GM19467 (cell line): ENCODE data around the gene TCF4.
A peak's percentile ranks its signal among the peaks of the same experiment; 100 is the strongest.

Experiments
- ATAC-seq: cut with Tn5 transposase; IDR thresholded peaks from one replicate; pipeline ENCODE4 v1.9.1; 2021; ENCODE audit warnings: mild to moderate bottlenecking, moderate library complexity; ENCODE audit not compliant: unreplicated experiment

TCF4 gene

DNA sequence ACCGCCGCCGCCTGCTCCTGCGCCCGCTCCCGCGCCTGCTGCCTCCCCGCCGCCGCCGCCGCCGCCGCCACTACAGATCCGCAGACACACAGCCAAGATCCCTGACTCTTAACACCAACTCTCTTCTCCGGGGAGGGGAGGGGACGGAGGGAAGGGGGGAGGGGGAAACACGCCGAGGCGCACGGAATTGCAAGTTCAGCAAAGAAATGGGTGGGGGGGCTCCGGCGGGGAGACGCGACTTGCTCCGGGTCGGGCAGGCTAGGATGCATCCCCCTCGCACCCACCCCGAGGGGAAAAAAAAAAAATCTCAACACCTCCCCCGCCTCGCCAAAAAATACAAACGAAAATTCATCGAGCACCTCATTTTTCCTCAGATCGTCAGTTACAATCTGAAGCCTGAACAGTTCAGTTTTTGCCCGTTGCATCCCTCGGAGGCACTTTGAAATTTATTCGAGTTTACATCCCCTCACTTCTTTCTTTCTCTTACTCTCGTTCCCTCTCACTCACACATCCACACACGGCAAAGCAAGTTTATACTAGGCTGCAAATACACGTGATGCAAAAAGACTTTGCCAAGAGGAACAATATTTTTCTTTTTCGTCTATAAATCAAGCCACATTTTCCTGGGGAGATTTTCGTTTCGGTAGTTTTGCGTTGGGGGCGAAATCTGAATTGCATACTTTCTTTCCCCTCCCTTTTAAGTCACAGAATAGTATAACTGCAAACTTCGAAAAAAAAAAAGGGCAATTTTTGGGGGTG is at the start of gene TCF4:
TSS of gene TCF4 (minus strand) at position 82 of the 759 bp plus-strand sequence. CDS start 1,076 bp downstream, outside the sequence.
- no peak for ATAC-seq

DNA sequence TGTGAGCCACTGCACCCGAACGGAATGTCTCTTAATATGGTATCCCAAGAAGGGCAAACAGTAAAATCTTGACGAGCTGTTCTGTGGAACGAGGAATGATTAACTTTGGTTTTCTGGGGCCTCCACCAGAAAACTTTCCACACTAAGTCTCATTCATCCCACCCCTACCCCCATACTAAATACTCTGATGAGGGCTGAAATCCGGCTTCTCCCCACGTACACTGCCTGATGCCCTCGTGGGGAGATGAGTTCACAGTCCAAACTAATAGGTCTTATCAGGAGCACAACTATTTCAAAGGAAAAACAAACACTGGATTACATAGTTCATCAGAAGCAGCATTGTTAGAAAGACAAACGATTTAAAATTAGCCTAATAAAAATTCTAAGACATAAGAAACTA is 49.2 kb upstream of the TCF4 start:
- no peak for ATAC-seq

DNA sequence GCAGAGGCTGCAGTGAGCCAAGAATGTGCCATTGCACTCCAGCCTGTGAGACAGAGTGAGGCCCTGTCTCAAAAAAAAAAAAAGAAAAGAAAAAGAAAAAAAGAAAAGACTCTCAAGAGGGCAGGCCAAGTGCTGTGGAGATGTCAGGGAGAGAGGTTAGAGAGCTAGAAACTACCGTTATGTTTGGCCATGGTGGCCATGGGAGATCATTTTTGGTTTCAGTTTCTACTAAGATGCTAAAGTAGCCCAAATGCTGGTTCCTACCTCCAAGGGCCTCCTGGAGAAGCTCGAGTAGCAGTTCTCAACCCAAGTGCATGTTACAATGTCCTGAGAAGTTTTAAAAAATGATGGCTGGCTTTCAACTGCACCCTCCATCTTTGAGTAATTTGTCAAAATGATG is 47.4 kb upstream of the TCF4 start:
- no peak for ATAC-seq

DNA sequence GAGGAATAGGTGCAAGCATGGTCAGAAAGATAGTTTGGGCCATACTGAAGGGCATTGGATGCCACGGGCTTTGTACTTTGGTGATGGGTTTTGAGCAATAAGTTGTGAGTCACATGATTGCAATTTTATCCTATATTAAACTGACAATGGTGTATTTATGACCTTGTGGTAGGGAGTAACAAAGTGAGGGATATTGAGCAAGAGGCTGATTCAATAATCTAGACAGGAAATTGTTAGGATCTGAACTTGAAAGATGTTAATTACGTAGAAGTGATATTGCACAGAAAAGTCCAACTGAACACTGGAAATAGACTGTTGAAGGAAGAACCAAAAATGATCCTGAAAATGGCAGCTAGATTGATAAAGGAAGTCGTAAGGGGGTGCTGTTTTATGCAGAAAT is 46.6 kb upstream of the TCF4 start:
- ATAC-seq, result no peak

DNA sequence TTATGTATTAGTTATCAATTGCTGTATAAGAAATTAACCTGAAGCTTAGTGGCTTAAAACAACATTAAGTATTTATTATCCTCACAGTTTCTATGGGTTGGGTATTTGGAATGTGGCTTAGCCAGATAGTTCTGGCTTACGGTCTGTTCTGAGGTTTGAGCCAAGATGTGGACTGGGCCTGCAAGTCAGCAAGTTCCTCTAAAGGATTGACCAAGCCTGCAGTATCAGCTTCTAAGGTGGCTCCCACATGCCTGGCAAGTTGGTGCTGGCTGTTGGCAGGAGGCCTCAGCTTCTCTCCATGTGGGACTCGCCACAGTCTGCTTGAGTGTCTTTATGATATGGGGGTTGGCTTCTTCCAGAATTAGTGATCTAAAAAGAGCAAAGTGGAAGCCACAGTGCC is 45.0 kb upstream of the TCF4 start:
- no peak for ATAC-seq

DNA sequence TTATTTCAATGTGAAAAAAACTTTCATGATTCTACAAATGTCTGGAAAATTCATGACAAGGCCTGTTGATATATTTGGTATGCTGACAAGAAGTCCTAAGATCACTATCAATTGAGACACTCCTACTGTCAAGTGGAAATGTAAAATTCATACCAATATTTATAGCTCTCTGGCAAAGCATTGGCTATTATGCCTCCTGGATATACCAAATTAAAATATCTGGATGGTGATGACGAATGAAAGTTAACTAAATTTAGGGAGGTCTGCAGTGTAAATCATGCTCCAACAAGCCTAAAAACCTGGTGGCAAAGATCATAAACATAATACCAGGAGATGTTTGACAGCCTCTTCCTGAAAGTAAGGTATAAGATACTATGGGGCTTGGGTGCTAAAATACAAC is 41.1 kb upstream of the TCF4 start:
- no peak for ATAC-seq

DNA sequence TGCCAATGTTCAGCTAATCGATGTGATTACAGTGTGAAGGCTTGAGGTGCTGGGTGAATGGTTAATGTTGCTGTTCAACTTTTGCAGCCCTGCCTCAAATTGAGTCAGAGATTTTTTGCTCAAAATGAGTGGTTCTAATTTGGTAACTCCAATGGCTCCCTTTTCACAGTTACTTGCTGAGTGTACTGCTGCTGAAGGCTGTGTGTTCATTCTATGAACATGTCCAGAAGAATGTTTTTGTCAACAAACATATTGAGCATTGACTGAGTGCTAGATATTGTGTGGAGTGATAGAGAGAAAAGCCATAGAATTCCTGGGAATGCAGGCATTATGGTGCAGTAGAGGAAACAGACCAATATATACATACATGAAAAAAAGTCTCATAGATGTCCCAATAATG is 39.0 kb upstream of the TCF4 start:
- ATAC-seq, result no peak

DNA sequence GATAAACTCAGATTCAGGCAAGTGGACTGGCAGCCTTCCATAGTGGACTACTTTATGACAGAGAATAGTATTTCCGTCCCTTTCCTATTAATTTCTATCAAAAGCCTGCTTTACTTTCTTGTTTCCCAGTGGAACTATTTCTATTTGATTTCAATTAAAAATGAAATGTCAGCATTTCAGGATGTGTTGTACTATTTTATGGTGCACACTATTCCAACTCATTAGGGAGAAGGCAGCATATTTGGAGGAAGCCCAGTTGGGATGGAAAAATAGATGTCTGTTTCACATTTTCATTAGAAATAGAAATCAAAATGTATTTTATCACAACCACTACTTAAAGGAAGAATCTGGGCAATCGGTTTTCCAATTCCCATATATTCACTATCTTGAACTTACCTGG is 37.9 kb upstream of the TCF4 start:
- ATAC-seq, result no peak

DNA sequence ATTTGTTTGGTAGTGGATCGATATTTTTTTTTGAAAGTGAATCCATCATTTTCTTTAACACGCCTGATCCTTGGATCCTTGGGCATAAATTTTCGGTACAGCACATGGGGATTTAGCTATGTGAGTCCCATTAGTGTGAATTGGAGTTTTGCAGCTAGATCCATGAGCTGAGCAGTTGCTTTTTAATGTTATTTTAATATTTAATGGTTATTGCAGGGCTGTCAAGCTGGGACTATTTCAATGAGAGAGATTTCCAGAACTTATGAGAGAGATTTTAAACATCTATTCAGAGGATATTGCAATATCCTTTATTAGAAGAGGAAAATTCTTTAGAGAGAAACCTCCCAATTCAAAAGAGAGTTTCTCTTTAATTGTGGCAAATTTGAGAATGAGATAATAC is 35.6 kb upstream of the TCF4 start:
- ATAC-seq, result no peak

DNA sequence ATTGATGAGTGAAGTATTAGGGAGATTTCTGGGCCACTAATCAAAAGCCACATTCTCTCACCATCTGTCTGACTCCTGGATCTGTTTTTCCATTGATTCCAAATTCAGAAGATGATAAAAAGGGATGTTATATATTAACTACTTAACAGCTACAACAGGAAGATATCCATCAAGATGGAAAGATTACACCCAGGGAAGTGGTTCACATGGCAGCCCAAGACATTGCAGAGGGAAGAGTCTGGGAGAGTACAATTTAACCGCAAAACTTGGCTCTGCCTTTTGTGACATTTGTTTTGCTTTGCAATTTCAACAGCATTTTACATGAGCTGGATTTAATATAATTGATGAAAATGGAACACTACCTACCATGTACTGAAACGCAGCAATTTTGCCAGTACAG is 22.5 kb upstream of the TCF4 start:
- ATAC-seq, result no peak

DNA sequence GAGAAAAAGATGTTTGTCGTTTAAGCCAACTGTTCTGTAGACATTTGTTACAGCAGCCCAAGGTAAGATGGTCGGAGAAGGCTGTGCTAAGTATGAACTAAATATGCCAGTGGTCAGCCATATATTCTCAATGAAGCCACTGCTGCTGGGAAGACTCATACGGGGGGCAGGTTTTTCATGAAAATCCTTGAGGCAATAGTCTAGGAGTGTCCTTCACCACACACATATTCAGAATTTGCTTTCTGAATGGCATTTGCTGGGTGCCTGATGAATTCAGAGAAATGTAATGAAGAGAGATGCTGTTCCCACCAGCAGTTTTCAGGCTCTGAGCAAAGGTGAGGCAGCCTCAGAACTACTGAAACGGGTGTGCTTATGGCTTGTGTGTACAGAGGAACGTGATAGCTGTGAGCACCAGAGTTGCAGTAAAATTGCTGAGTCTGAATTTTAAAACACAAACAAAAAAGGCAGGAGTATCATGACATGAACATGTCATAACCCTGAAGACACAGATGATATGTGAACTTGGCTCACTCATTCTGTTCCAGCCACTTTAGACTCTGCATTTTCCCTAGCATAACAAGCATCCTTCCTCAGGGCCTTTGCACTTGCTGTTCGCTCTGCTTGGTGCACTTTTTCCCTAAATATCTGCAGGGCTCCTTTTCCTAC is 21.3 kb upstream of the TCF4 start:
- no peak for ATAC-seq

DNA sequence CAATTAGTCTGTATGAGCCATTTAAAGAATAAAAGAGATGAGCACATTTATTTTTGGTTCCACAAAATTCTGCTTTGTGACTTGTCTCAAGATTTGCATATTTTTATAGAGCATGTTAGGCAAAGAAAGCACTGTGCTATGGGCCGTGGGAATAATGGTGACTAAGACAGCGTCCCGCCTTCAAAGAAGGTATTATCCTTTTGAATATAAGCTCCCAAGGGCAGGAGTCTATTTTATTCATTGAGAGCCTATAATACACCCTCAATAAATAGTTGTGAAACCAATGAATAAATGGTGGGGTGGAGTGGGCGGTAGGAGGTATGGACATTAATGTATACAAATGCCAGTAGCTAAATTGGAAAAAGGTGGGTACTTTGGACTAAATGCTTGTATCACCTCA is 20.5 kb upstream of the TCF4 start:
- no peak for ATAC-seq

DNA sequence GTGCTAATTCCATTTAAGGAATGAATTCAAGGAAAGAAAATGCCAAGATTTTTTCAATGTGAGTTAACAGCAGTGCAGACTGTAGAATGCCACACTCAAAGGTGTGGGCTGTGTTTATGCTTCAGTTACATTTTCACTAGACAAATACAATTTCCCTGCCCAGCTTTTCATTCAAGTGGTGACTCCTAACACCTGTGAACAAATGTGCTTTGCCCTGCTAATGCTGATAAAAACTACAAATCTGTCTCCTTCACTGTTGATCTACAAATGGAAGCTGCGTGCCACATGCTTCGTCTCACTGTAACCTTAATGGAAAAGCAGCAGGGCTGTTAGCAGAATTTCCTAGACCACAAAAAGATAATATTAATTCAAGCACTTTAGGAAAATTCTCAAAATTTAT is 19.8 kb upstream of the TCF4 start:
- no peak for ATAC-seq

DNA sequence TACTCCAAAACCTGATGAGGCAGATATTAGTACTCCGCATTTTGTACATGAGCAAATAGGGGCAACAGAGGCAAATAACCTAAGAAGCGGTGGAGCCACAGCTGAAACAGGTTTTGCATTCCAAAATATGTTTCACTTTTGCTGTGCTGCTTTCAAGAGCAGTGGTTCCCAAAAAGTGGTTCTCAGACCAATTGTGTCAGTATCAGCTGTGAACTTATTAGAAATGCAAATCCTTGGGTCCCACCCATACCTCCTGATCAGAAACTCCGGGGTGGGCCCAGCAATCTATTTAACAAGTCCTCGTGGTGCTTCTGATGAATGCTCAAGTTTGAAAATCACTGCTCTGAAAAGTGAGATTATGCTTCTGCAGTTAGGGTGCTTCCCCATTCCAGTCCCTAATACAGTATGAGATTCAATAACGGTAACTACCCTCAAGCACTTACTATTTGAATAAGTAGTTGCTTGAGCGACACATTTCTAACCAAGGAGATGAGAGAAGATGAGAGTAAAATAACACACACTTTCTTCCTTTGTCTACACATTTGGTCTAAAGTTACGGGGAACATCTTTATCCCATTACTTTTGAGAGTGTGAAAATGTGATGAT is 17.8 kb upstream of the TCF4 start:
- peak; percentile 54 for ATAC-seq

DNA sequence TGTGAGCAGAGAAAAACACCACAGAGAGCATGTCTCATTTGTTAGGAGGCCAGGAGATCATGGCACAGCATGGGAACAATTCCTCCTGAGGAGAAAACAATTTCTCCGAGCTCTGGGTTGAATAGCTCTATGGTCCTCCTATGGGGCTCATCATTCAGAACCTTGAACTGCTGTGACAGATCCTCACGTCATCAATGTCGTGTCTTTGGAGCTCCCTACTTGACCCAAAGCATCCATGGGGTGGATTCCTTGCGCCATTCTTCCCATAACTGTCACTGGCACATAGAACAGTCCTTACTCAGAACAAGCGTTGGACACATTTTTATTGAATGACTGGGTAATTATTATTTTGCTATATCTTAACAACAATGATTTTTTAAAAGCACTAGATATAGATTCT is 15.8 kb upstream of the TCF4 start:
- no peak for ATAC-seq

DNA sequence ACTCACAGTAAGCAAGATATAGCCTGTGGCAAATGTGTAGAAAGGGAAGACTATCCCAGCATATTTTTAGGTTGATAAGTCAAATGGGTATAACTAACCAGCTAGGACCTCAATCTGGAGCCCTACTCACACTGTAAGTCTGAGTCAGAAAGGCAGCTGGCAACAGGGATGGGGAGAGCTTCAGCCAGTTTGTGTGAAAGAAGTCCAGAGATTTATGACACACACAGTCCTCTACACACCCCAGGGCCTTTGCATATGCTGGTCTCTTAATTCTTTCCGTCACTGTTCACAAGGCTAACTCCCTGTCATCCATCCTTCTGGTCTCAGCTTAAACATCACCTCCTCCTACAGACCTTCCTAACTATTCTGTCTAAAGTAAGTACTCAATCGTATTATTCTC is 5.9 kb upstream of the TCF4 start:
- ATAC-seq, result no peak

DNA sequence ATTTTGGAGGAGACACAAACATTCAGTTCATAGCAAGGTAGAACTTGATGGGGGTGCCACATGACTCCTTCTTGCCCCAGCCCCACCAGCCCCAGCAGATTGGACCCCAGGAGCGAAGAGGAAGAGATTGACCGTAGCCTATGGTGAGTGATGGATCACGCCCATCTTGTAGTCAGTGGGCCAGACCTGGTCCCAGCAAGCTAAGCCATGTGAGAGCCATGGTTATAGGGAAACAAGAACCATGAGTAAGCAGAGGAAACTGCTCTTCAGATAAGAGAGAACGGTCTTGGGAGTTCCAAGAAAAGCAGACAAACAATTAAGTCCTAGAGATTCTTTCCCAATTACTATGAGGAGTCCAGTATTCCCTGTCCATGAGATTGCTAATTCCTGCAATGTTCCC is 4.6 kb upstream of the TCF4 start:
- ATAC-seq, result no peak

DNA sequence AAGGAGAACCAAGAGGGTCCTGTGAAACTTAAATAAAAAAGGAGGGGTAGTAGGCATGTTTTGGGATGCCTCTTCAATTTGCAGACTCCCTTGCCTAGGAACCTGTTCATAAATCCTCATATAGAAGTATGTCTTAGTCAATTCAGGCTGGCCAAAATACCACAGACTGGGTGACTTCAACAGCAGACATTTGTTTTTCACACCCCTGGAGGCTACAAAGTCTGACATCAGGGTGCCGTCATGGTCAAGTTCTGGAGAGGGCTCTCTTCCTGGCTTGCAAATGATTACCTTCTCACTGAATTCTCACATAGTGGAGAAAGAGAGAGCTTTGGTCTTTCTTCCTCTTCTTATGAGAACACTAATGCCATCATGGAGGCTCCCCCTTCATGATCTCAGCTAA is 4.1 kb upstream of the TCF4 start:
- no peak for ATAC-seq

DNA sequence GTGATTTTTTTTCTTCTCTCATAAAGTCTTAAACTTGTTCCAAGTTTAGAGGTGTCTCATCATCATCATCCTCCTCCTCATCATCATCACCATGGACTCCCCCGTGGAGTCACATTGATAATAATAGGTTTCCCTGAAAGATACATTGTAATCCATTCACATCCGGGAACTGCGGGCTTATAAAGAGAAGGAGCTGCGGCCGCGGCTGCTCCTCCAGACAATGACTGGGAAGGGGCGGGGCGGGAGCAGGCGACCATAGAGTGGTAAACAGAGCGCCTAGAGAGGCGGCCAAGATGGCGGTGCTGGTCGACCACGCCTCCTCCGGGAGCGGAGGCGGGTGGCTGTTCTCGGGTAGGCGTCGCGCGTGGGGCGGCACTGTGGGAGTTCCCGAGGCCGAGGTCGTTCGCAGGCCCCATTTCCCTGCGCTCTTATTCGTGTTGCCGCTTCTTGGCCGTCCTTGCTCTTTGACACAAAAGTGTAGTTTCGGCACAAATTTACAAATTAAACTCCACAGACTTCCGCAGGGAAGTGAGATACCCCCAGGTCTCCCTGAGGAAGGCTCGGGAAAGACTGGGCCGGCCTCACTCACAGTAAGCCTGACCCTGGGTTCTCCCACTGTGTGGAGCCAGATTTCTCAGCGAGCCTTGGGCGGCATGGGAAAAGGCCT is 1.8 kb upstream of the TCF4 start:
- ATAC-seq, result peak; percentile 85

DNA sequence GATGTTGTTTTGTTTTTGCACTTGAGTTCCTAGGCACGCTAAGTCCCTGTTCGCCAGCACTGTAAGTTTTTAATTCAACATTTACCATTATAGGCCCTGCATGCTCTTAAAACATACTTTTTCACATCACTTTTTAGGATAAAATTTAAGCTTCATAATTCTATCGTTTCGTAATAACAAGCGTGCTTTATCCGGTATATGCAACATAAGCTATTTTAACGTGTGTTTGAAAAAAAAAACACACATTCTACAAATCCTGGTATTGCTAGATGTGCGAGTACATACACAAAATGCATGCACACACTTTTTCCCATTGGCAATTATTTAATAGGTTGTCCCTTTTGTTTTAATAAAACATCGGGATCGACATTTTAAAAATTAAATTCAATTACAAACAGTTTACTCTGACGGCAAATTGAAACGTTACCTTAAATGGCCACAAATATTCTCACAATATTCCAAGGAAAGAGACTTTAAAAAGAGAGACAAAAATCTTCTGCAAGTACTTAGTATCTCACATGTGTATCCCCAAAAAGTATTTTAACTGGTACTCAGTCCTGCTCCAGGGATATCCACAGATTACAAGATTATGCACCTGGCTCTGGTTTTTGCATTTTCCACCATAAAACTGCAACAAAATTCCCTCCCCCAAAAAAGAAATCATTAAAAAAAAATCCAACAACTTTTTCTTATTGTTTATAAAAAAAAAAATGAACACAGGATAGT is 1.0 kb upstream of the TCF4 start:
- no peak for ATAC-seq

DNA sequence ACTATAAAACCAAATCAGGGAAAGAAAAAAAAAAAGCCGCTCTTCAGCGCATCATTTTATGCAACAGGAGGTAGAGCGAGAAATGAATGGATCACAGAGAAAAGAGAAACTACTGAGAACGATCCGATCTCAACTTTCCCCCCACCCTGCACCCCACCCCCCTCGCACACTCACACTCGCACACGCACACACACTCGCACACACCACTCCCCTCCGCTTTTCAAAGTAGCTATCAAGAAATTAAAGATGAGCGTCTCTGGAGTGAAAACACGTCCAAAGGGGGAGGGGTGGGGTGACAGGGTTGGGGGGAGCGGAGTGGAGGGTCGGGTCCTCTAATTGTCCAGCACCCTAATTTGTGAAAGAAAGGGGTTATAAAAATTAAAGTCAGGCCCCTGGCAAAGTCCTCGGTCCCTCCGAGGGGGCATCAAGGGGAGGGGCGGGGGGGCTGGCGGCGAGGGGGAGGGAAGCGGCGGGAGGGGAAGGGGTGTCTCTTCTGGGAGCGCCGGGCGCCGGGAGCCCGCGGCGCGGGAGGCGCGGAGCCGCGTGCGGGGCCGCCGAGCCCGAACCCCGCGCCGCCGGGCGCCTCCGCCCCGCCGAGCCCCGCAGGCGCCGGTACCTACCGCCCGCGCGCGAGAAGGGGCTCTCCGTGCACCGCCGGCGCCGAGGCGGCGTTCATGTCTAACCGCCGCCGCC is 428 bp downstream of the TCF4 start:
- ATAC-seq, result no peak
